HTERT RPE-1 (cell line): ENCODE results near the gene SNED1.

ENCODE experiments used
- in situ Hi-C: fragments of 300-500 bp; cut with MboI; formaldehyde crosslinking; loops from 4 replicates; pipeline ENCODE4 v1.14.3; 2020; ENCODE audit warnings: low sequenced_read_pairs

The SNED1 gene

GRCh38 chr2:241141214-241141770 is 142.9 kb downstream of the SNED1 start:
- in situ Hi-C loops: no loop called here

GRCh38 chr2:241142063-241142462 is 143.6 kb downstream of the SNED1 start:
- in situ Hi-C loops: no loop called here

GRCh38 chr2:241142593-241142992 is 144.2 kb downstream of the SNED1 start:
- in situ Hi-C loops: no loop called here
